GM12891 (cell line): Measurements from ENCODE around the gene GNPDA2.

Source experiments
- POLR2AphosphoS5 ChIP-seq: IDR thresholded peaks from 2 replicates; pipeline ENCODE4 v1.6.1; 2011; ENCODE audit warnings: low read depth, low read length, control low read depth
- TAF1 ChIP-seq: IDR thresholded peaks from 2 replicates; pipeline ENCODE4 v1.6.1; 2011; ENCODE audit warnings: low read depth, low read length, control low read depth

GRCh38 chr4:44720371-44720770 is 6.0 kb downstream of the GNPDA2 start:
- no peak for TF ChIP-seq TAF1
- no peak for TF ChIP-seq POLR2AphosphoS5
